Neural cell (in vitro differentiated cells): Measurements from ENCODE around the gene TMEM59. TPM values are rescaled to one million over a fixed set of nuclear protein-coding genes. Genes with fewer than 3 reads are reported as not detected.

Experiments
- H2AFZ ChIP-seq: fragments of 200-600, 300-800 bp; sonication (generic), shearing (Covaris generic); 2 replicates; pipeline ENCODE4 v1.6.0; 2014; ENCODE audit warnings: low read depth, mild to moderate bottlenecking, antibody characterized with exemption, low read length, moderate library complexity
- H3F3A ChIP-seq: fragments of 200-600 bp; shearing (Covaris generic); 2 replicates; pipeline ENCODE4 v1.6.1; 2016; ENCODE audit warnings: mild to moderate bottlenecking, moderate library complexity, mixed read lengths, antibody characterized with exemption, low read length; ENCODE audit not compliant: insufficient read depth, poor library complexity, severe bottlenecking
- H3K27ac ChIP-seq: fragments of 200-600, 300-800 bp; sonication (generic), shearing (Covaris generic); 2 replicates; pipeline ENCODE4 v1.5.1; 2014; ENCODE audit warnings: mild to moderate bottlenecking, low read length, moderate library complexity
- H3K27me3 ChIP-seq: fragments of 300-800, 200-600 bp; sonication (generic), shearing (Covaris generic); 2 replicates; pipeline ENCODE4 v1.6.0; 2014; ENCODE audit warnings: mild to moderate bottlenecking, low read depth, low read length, moderate library complexity; ENCODE audit not compliant: insufficient read depth
- H3K36me3 ChIP-seq: fragments of 300-800, 200-600 bp; sonication (generic), shearing (Covaris generic); 2 replicates; pipeline ENCODE4 v1.5.1; 2014; ENCODE audit warnings: mild to moderate bottlenecking, antibody characterized with exemption, low read length, moderate library complexity; ENCODE audit not compliant: insufficient read depth
- H3K4me2 ChIP-seq: fragments of 300-800, 200-600 bp; sonication (generic), shearing (Covaris generic); 2 replicates; pipeline ENCODE4 v1.6.0; 2014; ENCODE audit warnings: mild to moderate bottlenecking, low read length
- H3K4me3 ChIP-seq: fragments of 300-800, 200-600 bp; sonication (generic), shearing (Covaris generic); 2 replicates; pipeline ENCODE4 v1.5.1; 2014; ENCODE audit warnings: mild to moderate bottlenecking, low read length, moderate library complexity
- H3K79me2 ChIP-seq: fragments of 200-600 bp; shearing (Covaris generic); replicated peaks from 2 replicates; pipeline ENCODE4 v1.6.0; 2014; ENCODE audit warnings: mild to moderate bottlenecking, low read length, moderate library complexity; ENCODE audit not compliant: insufficient read depth
- H3K9ac ChIP-seq: fragments of 300-800, 200-600 bp; sonication (generic), shearing (Covaris generic); 2 replicates; pipeline ENCODE4 v1.6.1; 2016; ENCODE audit warnings: mild to moderate bottlenecking, low read length, mixed read lengths
- H3K9me2 ChIP-seq: fragments of 200-600 bp; shearing (Covaris generic); 2 replicates; pipeline ENCODE4 v1.6.1; 2016; ENCODE audit warnings: mild to moderate bottlenecking, low read length, mixed read lengths; ENCODE audit not compliant: insufficient read depth
- H3K9me3 ChIP-seq: fragments of 200-600, 300-800 bp; sonication (generic), shearing (Covaris generic); 2 replicates; pipeline ENCODE4 v1.6.1; 2016; ENCODE audit warnings: mild to moderate bottlenecking, mixed run types, low read length, moderate library complexity, mixed read lengths
- H4K20me1 ChIP-seq: fragments of 200-600 bp; shearing (Covaris generic); 2 replicates; pipeline ENCODE4 v1.6.1; 2016; ENCODE audit warnings: mild to moderate bottlenecking, mixed run types; ENCODE audit not compliant: insufficient read depth
- CTCF ChIP-seq: fragments of 450-650 bp; IDR thresholded peaks from 2 replicates; pipeline ENCODE4 v1.5.1; 2014; ENCODE audit warnings: antibody characterized with exemption, mild to moderate bottlenecking, moderate library complexity; ENCODE audit not compliant: poor library complexity, severe bottlenecking
- EP300 ChIP-seq: fragments of 450-650 bp; conservative IDR thresholded peaks from 2 replicates; pipeline ENCODE4 v1.6.1; 2014; ENCODE audit warnings: antibody characterized with exemption, mild to moderate bottlenecking, moderate library complexity; ENCODE audit not compliant: poor library complexity, severe bottlenecking
- EZH2 ChIP-seq: fragments of 200-600, 300-800 bp; shearing (Covaris generic), sonication (generic); IDR thresholded peaks from 2 replicates; pipeline ENCODE4 v1.6.1; 2014; ENCODE audit warnings: antibody characterized with exemption, low read length, borderline replicate concordance, mild to moderate bottlenecking; ENCODE audit not compliant: insufficient read depth, poor library complexity, severe bottlenecking
- MXI1 ChIP-seq: fragments of 450-650 bp; conservative IDR thresholded peaks from 2 replicates; pipeline ENCODE4 v1.6.1; 2014; ENCODE audit warnings: antibody characterized with exemption, mild to moderate bottlenecking; ENCODE audit not compliant: poor library complexity, severe bottlenecking
- POLR2AphosphoS5 ChIP-seq: IDR thresholded peaks from 2 replicates; pipeline ENCODE4 v1.6.1; 2012
- RAD21 ChIP-seq: fragments of 450-650 bp; conservative IDR thresholded peaks from 2 replicates; pipeline ENCODE4 v1.6.1; 2014; ENCODE audit warnings: antibody characterized with exemption, mild to moderate bottlenecking, moderate library complexity
- REST ChIP-seq: IDR thresholded peaks from 2 replicates; pipeline ENCODE4 v1.6.1; 2012; ENCODE audit warnings: borderline replicate concordance
- SMC3 ChIP-seq: fragments of 450-650 bp; conservative IDR thresholded peaks from 2 replicates; pipeline ENCODE4 v1.6.1; 2014; ENCODE audit warnings: antibody characterized with exemption, mild to moderate bottlenecking, moderate library complexity; ENCODE audit not compliant: poor library complexity
- TAF1 ChIP-seq: IDR thresholded peaks from 2 replicates; pipeline ENCODE4 v1.6.1; 2012; ENCODE audit warnings: low read depth
- polyA plus RNA-seq: library from polyadenylated mRNA; depleted of rRNA; stranded (reverse); fragments of >200 nt; gene quantifications from 2 replicates; pipeline ENCODE4 v1.2.3, GENCODE V29; 2014

TMEM59 gene
- polyA plus RNA-seq, 1 donor from 2014 or later, result 328 TPM

- H4K20me1 ChIP-seq, result no peaks in the 10 kb centered on the region
- peaks cover 21% of the 10 kb centered on the region for H3K36me3 ChIP-seq
- no peaks in the 10 kb centered on the region for H3K9me2 ChIP-seq
- no peak overlapping the region for H3K4me3 ChIP-seq
- H3K27me3 ChIP-seq, result no peaks in the 10 kb centered on the region
- TF ChIP-seq TAF1, result no peak
- no peak for TF ChIP-seq POLR2AphosphoS5
- no peak for TF ChIP-seq MXI1
- TF ChIP-seq RAD21, result no peak
- no peak for TF ChIP-seq EP300
- TF ChIP-seq CTCF, result no peak
- TF ChIP-seq EZH2, result no peak
- no peak for TF ChIP-seq SMC3
- TF ChIP-seq REST, result no peak
- H3K27ac ChIP-seq, result no peak overlapping the region
- H3K4me2 ChIP-seq, result no peak overlapping the region
- H3K9ac ChIP-seq, result no peak overlapping the region
- H3F3A ChIP-seq, result no peaks in the 10 kb centered on the region
- H3K79me2 ChIP-seq, result peaks cover 56% of the 10 kb centered on the region
- no peaks in the 10 kb centered on the region for H3K9me3 ChIP-seq
- H2AFZ ChIP-seq, result no peak overlapping the region
Observed at GRCh38 chr1:54045496-54045895, 7.5 kb downstream of the TMEM59 start.

GRCh38 chr1:54041806-54042205 lies 11.2 kb downstream of the TMEM59 start:
- Histone ChIP-seq H2AFZ (no peak overlapping the region), H4K20me1 (no peaks in the 10 kb centered on the region), H3K9me2 (no peaks in the 10 kb centered on the region), H3K9me3 (no peaks in the 10 kb centered on the region), H3K27me3 (no peaks in the 10 kb centered on the region), H3F3A (no peaks in the 10 kb centered on the region), H3K27ac (no peak overlapping the region), H3K4me2 (no peak overlapping the region), H3K4me3 (no peak overlapping the region), H3K9ac (no peak overlapping the region), H3K36me3 (peaks cover 31% of the 10 kb centered on the region), H3K79me2 (peaks cover 19% of the 10 kb centered on the region)
- no peak for TF ChIP-seq POLR2AphosphoS5
- TF ChIP-seq TAF1, result no peak
- TF ChIP-seq EP300, result no peak
- TF ChIP-seq RAD21, result no peak
- no peak for TF ChIP-seq EZH2
- TF ChIP-seq MXI1, result no peak
- TF ChIP-seq SMC3, result no peak
- TF ChIP-seq REST, result no peak
- TF ChIP-seq CTCF, result no peak
